Upper lobe of left lung (tissue), 4 donors: ENCODE measurements around the gene ADD3.

ENCODE experiments used
- CTCF ChIP-seq, 6 experiments: fragments of 450-650 bp in 4 of 6; fragments of 200-600 bp in 2 of 6; sonication (generic) in 2 of 6; IDR thresholded peaks; one replicate each; pipeline ENCODE4 v1.5.1; 2016 to 2019; ENCODE audit warnings: antibody characterized with exemption in 6 of 6
- EP300 ChIP-seq, 4 donors: sonication (generic); formaldehyde crosslinking; IDR thresholded peaks; one replicate each; pipeline ENCODE4 v1.5.1; 2017; ENCODE audit warnings: antibody characterized with exemption in 4 of 4, control low read depth in 2 of 4
- POLR2A ChIP-seq, 4 donors: fragments of 450-650 bp; IDR thresholded peaks; one replicate each; pipeline ENCODE4 v1.5.1; 2016 to 2017; ENCODE audit warnings: antibody characterized with exemption in 4 of 4, mild to moderate bottlenecking in 2 of 4
- POLR2AphosphoS5 ChIP-seq, 2 donors: sonication (generic); formaldehyde crosslinking; IDR thresholded peaks; one replicate each; pipeline ENCODE4 v1.5.1; 2017; ENCODE audit warnings: antibody characterized with exemption in 2 of 2

GRCh38 chr10:110042891-110043290, 35.1 kb downstream of the ADD3 start:
- TF ChIP-seq POLR2A (IDR thresholded peaks at IDR 0.05) (no peak), POLR2AphosphoS5 (IDR thresholded peaks at IDR 0.05) (no peak), EP300 (IDR thresholded peaks at IDR 0.05) (no peak), CTCF (IDR thresholded peaks at IDR 0.05) (no peak)
